Measurements from ENCODE around the gene MED25. TPM values are rescaled to one million over a fixed set of nuclear protein-coding genes. Genes with fewer than 3 reads are reported as not detected.

MED25 gene
- total RNA-seq, 2 donors from 2014 or later: 89.1 to 90.0 TPM

- no peak for TF ChIP-seq CTCF (conservative IDR thresholded peaks at IDR 0.05)
- no peaks in the 10 kb centered on the region for H3K27me3 ChIP-seq (ENCODE audit: control insufficient read depth, insufficient read depth, low read length, poor library complexity, severe bottlenecking)
- Mint-ChIP-seq H3K27ac (no peak overlapping the region), H3K9me3 (no peaks in the 10 kb centered on the region), H3K4me3 (no peak overlapping the region), H3K4me1 (no peaks in the 10 kb centered on the region), H3K36me3 (ENCODE audit: low read depth) (peaks cover 35% of the 10 kb centered on the region), H3K27me3 (ENCODE audit: insufficient read depth) (no peaks in the 10 kb centered on the region)
- H3K36me3 ChIP-seq (ENCODE audit: control insufficient read depth, insufficient read depth, low read length): peaks cover 37% of the 10 kb centered on the region
- H3K4me1 ChIP-seq (ENCODE audit: control insufficient read depth, insufficient read depth, low read length): no peaks in the 10 kb centered on the region
- no peak overlapping the region for H3K27ac ChIP-seq (ENCODE audit: low read depth, low read length)
- H3K9me3 ChIP-seq (ENCODE audit: control insufficient read depth, low read length): no peaks in the 10 kb centered on the region
- no peak overlapping the region for H3K4me3 ChIP-seq (ENCODE audit: low read length)
- no peak overlapping the region for H3K9ac ChIP-seq (ENCODE audit: extremely low read depth, low read length, poor library complexity, severe bottlenecking)
- 93 to 96% methylated on average over 9 to 12 of the region's 12 CpGs for WGBS, 2 experiments (ENCODE audit: insufficient coverage in 1 of 2, insufficient read length in 1 of 2)
- DNase-seq: no peak
Measured at GRCh38 chr19:49830766-49831165, 12.7 kb downstream of the MED25 start.

GRCh38 chr19:49831592-49831991 lies 13.5 kb downstream of the MED25 start:
- no peak overlapping the region for H3K9ac ChIP-seq (ENCODE audit: extremely low read depth, low read length, poor library complexity, severe bottlenecking)
- H3K4me1 Mint-ChIP-seq: no peaks in the 10 kb centered on the region
- H3K27me3 Mint-ChIP-seq (ENCODE audit: insufficient read depth): no peaks in the 10 kb centered on the region
- H3K36me3 Mint-ChIP-seq (ENCODE audit: low read depth): peaks cover 33% of the 10 kb centered on the region
- no peak overlapping the region for H3K4me3 ChIP-seq (ENCODE audit: low read length)
- no peaks in the 10 kb centered on the region for H3K27me3 ChIP-seq (ENCODE audit: control insufficient read depth, insufficient read depth, low read length, poor library complexity, severe bottlenecking)
- H3K9me3 ChIP-seq (ENCODE audit: control insufficient read depth, low read length): no peaks in the 10 kb centered on the region
- peaks cover 37% of the 10 kb centered on the region for H3K36me3 ChIP-seq (ENCODE audit: control insufficient read depth, insufficient read depth, low read length)
- TF ChIP-seq CTCF (conservative IDR thresholded peaks at IDR 0.05): no peak
- no peak for DNase-seq
- H3K4me3 Mint-ChIP-seq: no peak overlapping the region
- no peaks in the 10 kb centered on the region for H3K4me1 ChIP-seq (ENCODE audit: control insufficient read depth, insufficient read depth, low read length)
- H3K27ac ChIP-seq (ENCODE audit: low read depth, low read length): no peak overlapping the region
- no peaks in the 10 kb centered on the region for H3K9me3 Mint-ChIP-seq
- H3K27ac Mint-ChIP-seq: no peak overlapping the region
- 87 to 92% methylated on average over 3 to 8 of the region's 8 CpGs for WGBS, 2 experiments (ENCODE audit: insufficient coverage in 1 of 2, insufficient read length in 1 of 2)

- H3K27me3 Mint-ChIP-seq (ENCODE audit: insufficient read depth): no peaks in the 10 kb centered on the region
- H3K27ac ChIP-seq (ENCODE audit: low read depth, low read length): no peak overlapping the region
- no peak for DNase-seq
- 90 to 100% methylated on average over 2 to 9 of the region's 9 CpGs for WGBS, 2 experiments (ENCODE audit: insufficient coverage in 1 of 2, insufficient read length in 1 of 2)
- H3K4me1 Mint-ChIP-seq: no peaks in the 10 kb centered on the region
- no peaks in the 10 kb centered on the region for H3K9me3 ChIP-seq (ENCODE audit: control insufficient read depth, low read length)
- H3K4me3 ChIP-seq (ENCODE audit: low read length): no peak overlapping the region
- no peak overlapping the region for H3K9ac ChIP-seq (ENCODE audit: extremely low read depth, low read length, poor library complexity, severe bottlenecking)
- no peaks in the 10 kb centered on the region for H3K9me3 Mint-ChIP-seq
- TF ChIP-seq CTCF (conservative IDR thresholded peaks at IDR 0.05): no peak
- H3K4me1 ChIP-seq (ENCODE audit: control insufficient read depth, insufficient read depth, low read length): no peaks in the 10 kb centered on the region
- H3K27ac Mint-ChIP-seq: no peak overlapping the region
- peaks cover 35% of the 10 kb centered on the region for H3K36me3 Mint-ChIP-seq (ENCODE audit: low read depth)
- H3K27me3 ChIP-seq (ENCODE audit: control insufficient read depth, insufficient read depth, low read length, poor library complexity, severe bottlenecking): no peaks in the 10 kb centered on the region
- no peak overlapping the region for H3K4me3 Mint-ChIP-seq
- H3K36me3 ChIP-seq (ENCODE audit: control insufficient read depth, insufficient read depth, low read length): peaks cover 33% of the 10 kb centered on the region
Measured at GRCh38 chr19:49832556-49832955, 14.5 kb downstream of the MED25 start.
